T follicular helper cell (primary cell): ENCODE results near the gene BUD23.
A peak's percentile ranks its signal among the peaks of the same experiment; 100 is the strongest.
"Not testable (repeated sequence)": the region's sequence is repeated elsewhere in the genome, so short reads cannot be mapped to it uniquely, and the experiment has no call there.

Source experiments
- DNase-seq: peaks from one replicate; pipeline ENCODE4 v3.0.0-alpha.2; 2020; ENCODE audit warnings: low read depth

Gene BUD23

GRCh38 chr7:73700581-73701134 is 17.3 kb downstream of the BUD23 start:
- DNase-seq, result no peak

GRCh38 chr7:73701357-73701995 is 18.1 kb downstream of the BUD23 start:
- no peak for DNase-seq

- DNase-seq, result no peak
Measured at GRCh38 chr7:73702226-73702625, 18.8 kb downstream of the BUD23 start.

- no peak for DNase-seq
Measured at GRCh38 chr7:73702665-73703064, 19.3 kb downstream of the BUD23 start.

- no peak for DNase-seq
Measured at GRCh38 chr7:73703225-73703624, 19.8 kb downstream of the BUD23 start.

- DNase-seq, result peak; percentile 34
Measured at GRCh38 chr7:73703757-73704639, 20.6 kb downstream of the BUD23 start.

- no peak for DNase-seq
Measured at GRCh38 chr7:73704640-73705550, 21.5 kb downstream of the BUD23 start.

GRCh38 chr7:73705551-73705920 is 22.1 kb downstream of the BUD23 start:
- no peak for DNase-seq

GRCh38 chr7:73706126-73707044 is 23.0 kb downstream of the BUD23 start:
- no peak for DNase-seq

- DNase-seq, result no peak
Measured at GRCh38 chr7:73707045-73707631, 23.7 kb downstream of the BUD23 start.

- no peak for DNase-seq
Measured at GRCh38 chr7:73708961-73709549, 25.7 kb downstream of the BUD23 start.

GRCh38 chr7:73712773-73713172 is 29.4 kb downstream of the BUD23 start:
- DNase-seq, result no peak

- DNase-seq, result not testable (repeated sequence)
Measured at GRCh38 chr7:73713319-73713718, 29.9 kb downstream of the BUD23 start.

- no peak for DNase-seq
Measured at GRCh38 chr7:73715648-73716317, 32.4 kb downstream of the BUD23 start.

- no peak for DNase-seq
Measured at GRCh38 chr7:73716318-73716890, 33.0 kb downstream of the BUD23 start.

- no peak for DNase-seq
Measured at GRCh38 chr7:73717025-73717807, 33.8 kb downstream of the BUD23 start.

- peak; percentile 42 for DNase-seq
Measured at GRCh38 chr7:73717991-73718405, 34.6 kb downstream of the BUD23 start.

GRCh38 chr7:73718438-73718881 is 35.1 kb downstream of the BUD23 start:
- DNase-seq, result no peak
